Panc1 (cell line): Measurements from ENCODE around the gene MMRN2. TPM values are rescaled to one million over a fixed set of nuclear protein-coding genes. Genes with fewer than 3 reads are reported as not detected.

Experiments used
- ATAC-seq: fragments of 200-7000 bp; cut with Tn5 transposase; 2 replicates; pipeline ENCODE4 v1.9.1; 2020; ENCODE audit warnings: mild to moderate bottlenecking, moderate library complexity
- BruUV-seq: library from RNA; stranded (reverse); fragments of 400-500 nt; replicated peaks from 2 replicates; lab custom pipeline; 2021; lab: Mats Ljungman, UMichigan
- CTCF ChIA-PET: fragments of 300-600 bp; sonication (Branson Sonifier 250); formaldehyde crosslinking; loops from one replicate; lab custom pipeline; 2022; ENCODE audit warnings: antibody characterized with exemption; lab: Charles Lee
- POLR2A ChIA-PET: fragments of 300-600 bp; sonication (Branson Sonifier 250); formaldehyde crosslinking; loops from one replicate; lab custom pipeline; 2022; ENCODE audit warnings: antibody characterized with exemption; lab: Charles Lee
- DNase-seq: peaks from one replicate; pipeline ENCODE4 v3.0.0-alpha.2; 2010; ENCODE audit warnings: low read depth, low spot score
- H3K27ac ChIP-seq: 2 replicates; pipeline ENCODE4 v1.5.1; 2011; ENCODE audit warnings: mild to moderate bottlenecking, low read length, inconsistent platforms
- H3K27me3 ChIP-seq: fragments of 200-500 bp; sonication (Bioruptor generic); 2 replicates; pipeline ENCODE4 v1.6.0; 2014; ENCODE audit warnings: low read length, inconsistent platforms; ENCODE audit not compliant: control insufficient read depth, insufficient read depth
- H3K36me3 ChIP-seq: fragments of 200-500 bp; sonication (Bioruptor generic); 2 replicates; pipeline ENCODE4 v1.5.1; 2014; ENCODE audit warnings: inconsistent platforms, mild to moderate bottlenecking, low read length, moderate library complexity; ENCODE audit not compliant: control insufficient read depth, insufficient read depth
- H3K4me1 ChIP-seq: 2 replicates; pipeline ENCODE4 v1.5.1; 2011; ENCODE audit warnings: inconsistent platforms, mild to moderate bottlenecking, low read length, moderate library complexity; ENCODE audit not compliant: control insufficient read depth, insufficient read depth
- H3K4me3 ChIP-seq, 2 experiments: 2 replicates each; pipeline ENCODE4 v1.5.1; 2011 to 2012; ENCODE audit warnings: low read depth in 2 of 2, low read length in 2 of 2, mild to moderate bottlenecking in 2 of 2, inconsistent platforms in 1 of 2, moderate library complexity in 1 of 2
- H3K9me3 ChIP-seq: fragments of 200-500 bp; sonication (Bioruptor generic); 2 replicates; pipeline ENCODE4 v1.5.1; 2014; ENCODE audit warnings: low read depth, mild to moderate bottlenecking, inconsistent platforms, low read length, moderate library complexity; ENCODE audit not compliant: control insufficient read depth, insufficient read depth
- POLR2AphosphoS5 ChIP-seq: IDR thresholded peaks from 2 replicates; pipeline ENCODE4 v1.6.1; 2012; ENCODE audit warnings: mild to moderate bottlenecking, low read depth, low read length, moderate library complexity
- REST ChIP-seq, 2 experiments: IDR thresholded peaks; 2 replicates each; pipeline ENCODE4 v1.6.1; 2011 to 2012; ENCODE audit warnings: low read depth in 2 of 2, control low read depth in 1 of 2, low read length in 1 of 2, mild to moderate bottlenecking in 1 of 2, moderate library complexity in 1 of 2; ENCODE audit not compliant: insufficient read depth in 1 of 2
- SIN3A ChIP-seq: IDR thresholded peaks from 2 replicates; pipeline ENCODE4 v1.6.1; 2012; ENCODE audit warnings: low read depth, mild to moderate bottlenecking, low read length, moderate library complexity, borderline replicate concordance; ENCODE audit not compliant: insufficient read depth
- TCF7L2 ChIP-seq: IDR thresholded peaks from 2 replicates; pipeline ENCODE4 v1.6.1; 2011; ENCODE audit warnings: mild to moderate bottlenecking, low read depth, low read length, inconsistent platforms
- in situ Hi-C: cut with HindIII; loops from 2 replicates; pipeline ENCODE4 v1.10.0; 2016; ENCODE audit warnings: low sequenced_read_pairs, low pct_unique_long_range_greater_than_20kb
- intact Hi-C: fragments of 100-400 bp; cut with micrococcal nuclease; formaldehyde crosslinking; loops from one replicate; pipeline ENCODE4 v1.10.0; 2022; ENCODE audit not compliant: unreplicated experiment
- total RNA-seq: library from RNA; stranded (reverse); gene quantifications from one replicate; pipeline ENCODE4 v1.2.1, GENCODE V29; 2021; ENCODE audit not compliant: unreplicated experiment

MMRN2 gene
- total RNA-seq, 1 experiment from 2014 or later: 1.0 TPM

- ChIA-PET CTCF (no interaction called here), POLR2A (no interaction called here)
- DNase-seq (no peak), ATAC-seq (no peak)
- Histone ChIP-seq H3K27me3 (no peaks in the 10 kb centered on the region), H3K36me3 (no peaks in the 10 kb centered on the region; the same call in 1 of the 2 replicates), H3K4me3 (no peak overlapping the region), H3K27ac (no peak overlapping the region), H3K4me1 (peaks cover 31% of the 10 kb centered on the region), H3K9me3 (no peaks in the 10 kb centered on the region)
- in situ Hi-C loops (no loop called here), intact Hi-C loops (loop anchor here (5.0 kb wide), 1 partner anchor 120 kb away; the partner anchor contains the start of gene GLUD1)
- no TSS peak for BruUV-seq
- TF ChIP-seq SIN3A: no peak
- TF ChIP-seq REST (IDR thresholded peaks at IDR 0.05; ENCODE audit: insufficient read depth in 1 of 2, low read depth in 2 of 2, low read length in 1 of 2): no peak
These were observed 15.4 kb upstream of the MMRN2 start for GRCh38 chr10:86972613-86973380.

- Histone ChIP-seq H3K27me3 (no peaks in the 10 kb centered on the region), H3K4me1 (peaks cover 45% of the 10 kb centered on the region), H3K36me3 (no peaks in the 10 kb centered on the region; the same call in 1 of the 2 replicates), H3K9me3 (no peaks in the 10 kb centered on the region), H3K4me3 (peak overlapping the region; percentile 54 to 77), H3K27ac (peak overlapping the region; percentile 79)
- peak; percentile 75 for ATAC-seq
- no TSS peak for BruUV-seq
- CTCF ChIA-PET: interaction anchor here (1.3 kb wide), 1 partner anchor 11 kb away, joined by 6 read pairs; no protein-coding TSS in a partner anchor
- POLR2A ChIA-PET: no interaction called here
- TF ChIP-seq REST (IDR thresholded peaks at IDR 0.05; ENCODE audit: insufficient read depth in 1 of 2, low read depth in 2 of 2, low read length in 1 of 2) (no peak), SIN3A (0 out of 2 replicates have a peak, but pooled peaks have one; percentile 46), POLR2AphosphoS5 (no peak; the same call in 1 of the 2 replicates), TCF7L2 (peak; percentile 92)
- intact Hi-C loops: loop anchor here (5.0 kb wide), 1 partner anchor 121 kb away; the partner anchor contains the start of gene GLUD1
- in situ Hi-C loops: no loop called here
- peak; percentile 80 for DNase-seq
These were observed 14.0 kb upstream of the MMRN2 start for GRCh38 chr10:86971232-86971991.
